AG10803 (cell line): ENCODE results near the gene TRAF5.
"Not testable (repeated sequence)": the region's sequence is repeated elsewhere in the genome, so short reads cannot be mapped to it uniquely, and the experiment has no call there.

Experiments
- DNase-seq: peaks from one replicate; pipeline ENCODE4 v3.0.0; 2010; ENCODE audit warnings: low read depth
- H3K4me3 ChIP-seq: 2 replicates; pipeline ENCODE4 v1.5.1; 2011; ENCODE audit warnings: mild to moderate bottlenecking, low read length, control low read depth
- TF ChIP-seq, protein P1 (sequence below): conservative IDR thresholded peaks from 2 replicates; pipeline ENCODE4 v1.5.1; 2011; ENCODE audit warnings: mild to moderate bottlenecking, low read length, control low read depth, inconsistent platforms

TRAF5 gene

GRCh38 chr1:211347077-211347844, 20.6 kb downstream of the TRAF5 start:
- DNase-seq: no peak
- TF ChIP-seq, protein P1, sequence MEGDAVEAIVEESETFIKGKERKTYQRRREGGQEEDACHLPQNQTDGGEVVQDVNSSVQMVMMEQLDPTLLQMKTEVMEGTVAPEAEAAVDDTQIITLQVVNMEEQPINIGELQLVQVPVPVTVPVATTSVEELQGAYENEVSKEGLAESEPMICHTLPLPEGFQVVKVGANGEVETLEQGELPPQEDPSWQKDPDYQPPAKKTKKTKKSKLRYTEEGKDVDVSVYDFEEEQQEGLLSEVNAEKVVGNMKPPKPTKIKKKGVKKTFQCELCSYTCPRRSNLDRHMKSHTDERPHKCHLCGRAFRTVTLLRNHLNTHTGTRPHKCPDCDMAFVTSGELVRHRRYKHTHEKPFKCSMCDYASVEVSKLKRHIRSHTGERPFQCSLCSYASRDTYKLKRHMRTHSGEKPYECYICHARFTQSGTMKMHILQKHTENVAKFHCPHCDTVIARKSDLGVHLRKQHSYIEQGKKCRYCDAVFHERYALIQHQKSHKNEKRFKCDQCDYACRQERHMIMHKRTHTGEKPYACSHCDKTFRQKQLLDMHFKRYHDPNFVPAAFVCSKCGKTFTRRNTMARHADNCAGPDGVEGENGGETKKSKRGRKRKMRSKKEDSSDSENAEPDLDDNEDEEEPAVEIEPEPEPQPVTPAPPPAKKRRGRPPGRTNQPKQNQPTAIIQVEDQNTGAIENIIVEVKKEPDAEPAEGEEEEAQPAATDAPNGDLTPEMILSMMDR: no peak
- no peak overlapping the region for H3K4me3 ChIP-seq

GRCh38 chr1:211348547-211348946, 21.9 kb downstream of the TRAF5 start:
- no peak overlapping the region for H3K4me3 ChIP-seq
- TF ChIP-seq, protein P1: no peak
- no peak for DNase-seq

DNA sequence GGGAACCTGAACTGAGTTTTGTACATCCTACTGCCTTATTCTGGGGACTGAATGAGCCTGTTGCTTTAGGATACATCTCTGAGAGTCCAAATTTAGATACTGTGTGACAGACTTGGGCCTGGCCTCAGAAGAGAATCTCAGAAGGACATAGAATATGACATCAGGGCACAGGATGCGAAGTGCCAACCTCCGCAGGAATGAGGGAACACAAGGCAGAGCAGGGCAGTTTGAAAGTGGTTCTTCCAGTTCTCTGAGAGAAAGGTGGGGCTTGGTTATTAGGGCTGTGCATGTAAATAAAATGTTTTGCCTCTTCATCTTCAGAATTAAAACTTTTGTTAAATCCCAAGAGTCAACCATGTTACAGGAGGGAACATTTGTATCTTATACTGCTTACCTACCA, 23.1 kb downstream of the TRAF5 start:
- TF ChIP-seq, protein P1: no peak
- H3K4me3 ChIP-seq: no peak overlapping the region
- no peak for DNase-seq

DNA sequence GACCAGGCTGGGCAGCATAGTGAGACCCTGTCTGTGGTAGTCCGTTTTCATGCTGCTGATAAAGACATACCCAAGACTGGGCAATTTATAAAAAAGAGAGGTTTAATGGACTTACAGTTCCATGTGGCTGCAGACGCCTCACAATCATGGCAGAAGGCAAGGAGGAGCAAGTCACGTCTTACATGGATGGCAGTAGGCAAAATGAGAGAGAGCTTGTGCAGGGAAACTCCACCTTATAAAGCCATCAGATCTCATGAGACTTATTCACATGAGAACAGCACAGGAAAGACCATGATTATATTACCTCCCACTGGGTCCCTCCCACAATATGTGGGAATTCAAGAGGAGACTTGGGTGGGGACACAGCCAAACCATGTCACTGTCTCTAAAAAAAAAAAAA, 25.4 kb downstream of the TRAF5 start:
- H3K4me3 ChIP-seq, DNase-seq: not testable (repeated sequence)

DNA sequence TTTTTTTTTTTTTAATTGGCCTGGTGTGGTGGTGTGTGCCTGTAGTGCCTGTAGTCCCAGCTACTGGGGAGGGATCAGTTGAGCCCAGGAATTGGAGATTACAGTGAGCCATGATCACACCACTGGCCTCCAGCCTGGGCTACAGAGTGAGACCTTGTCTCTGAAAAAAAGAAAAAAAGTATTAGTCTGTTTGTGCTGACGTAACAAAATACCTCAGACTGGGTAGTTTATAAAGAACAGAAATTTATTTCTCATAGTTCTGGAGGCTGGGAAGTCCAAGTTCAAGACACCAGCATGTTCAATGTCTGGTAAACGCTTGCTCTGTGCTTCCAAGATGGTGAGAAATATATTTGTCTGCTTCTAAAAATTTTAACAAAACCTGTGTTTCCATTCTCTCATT, 25.8 kb downstream of the TRAF5 start:
- TF ChIP-seq, protein P1: no peak
- H3K4me3 ChIP-seq: no peak overlapping the region
- no peak for DNase-seq

DNA sequence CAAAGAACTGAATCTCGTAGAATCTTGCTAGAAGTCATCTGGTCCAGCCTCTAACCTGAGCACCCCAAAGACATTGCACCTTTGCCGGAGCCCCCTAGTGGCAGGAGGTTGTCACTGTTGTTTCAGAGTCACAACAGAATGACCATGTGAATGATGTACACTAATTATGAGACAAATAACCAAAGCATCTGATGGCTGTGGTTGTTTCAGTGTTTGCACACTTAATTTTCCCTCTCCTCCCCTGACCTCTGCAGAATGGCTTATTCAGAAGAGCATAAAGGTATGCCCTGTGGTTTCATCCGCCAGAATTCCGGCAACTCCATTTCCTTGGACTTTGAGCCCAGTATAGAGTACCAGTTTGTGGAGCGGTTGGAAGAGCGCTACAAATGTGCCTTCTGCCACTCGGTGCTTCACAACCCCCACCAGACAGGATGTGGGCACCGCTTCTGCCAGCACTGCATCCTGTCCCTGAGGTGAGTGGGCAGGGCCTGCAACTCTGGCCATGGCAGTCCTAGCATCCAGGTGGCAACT, 26.4 kb downstream of the TRAF5 start:
- TF ChIP-seq, protein P1: peak; percentile 58
- no peak for DNase-seq
- no peak overlapping the region for H3K4me3 ChIP-seq

DNA sequence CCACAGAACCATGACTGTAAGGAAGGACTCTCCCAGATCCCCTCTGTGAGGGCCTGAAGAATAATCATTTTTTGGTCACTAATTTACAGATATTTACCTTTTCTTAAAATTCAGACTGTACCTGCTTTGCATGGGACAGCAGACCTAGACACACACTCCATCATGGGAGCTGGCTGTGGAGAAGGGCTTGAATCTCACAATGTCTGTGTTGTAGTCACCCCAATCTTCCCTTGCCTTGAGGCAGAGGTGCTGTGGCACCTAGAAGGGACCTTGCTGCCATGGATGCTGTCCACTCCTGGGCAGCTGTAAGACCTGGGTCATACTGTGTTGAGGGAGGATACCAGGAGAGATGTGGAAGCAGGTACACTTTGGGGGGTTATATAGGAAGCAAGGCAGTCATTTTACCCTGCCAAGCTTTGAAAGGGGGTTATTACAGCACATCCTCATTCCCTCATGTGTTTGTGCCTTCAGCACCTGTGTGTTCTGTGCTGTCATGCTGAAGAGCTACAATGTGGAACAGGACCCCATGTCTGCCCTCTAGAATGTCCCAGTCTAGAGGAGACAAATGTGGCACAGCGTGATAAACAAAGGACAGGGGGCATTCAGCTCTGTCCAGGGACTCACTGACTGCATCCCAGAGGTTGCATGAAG, 27.1 kb downstream of the TRAF5 start:
- no peak overlapping the region for H3K4me3 ChIP-seq
- TF ChIP-seq, protein P1: no peak

More for the DNA sequence above, 27.1 kb downstream of the TRAF5 start:
- DNase-seq: no peak
